ENCODE measurements around the gene COL5A1. TPM values are rescaled to one million over a fixed set of nuclear protein-coding genes. Genes with fewer than 3 reads are reported as not detected.

Gene COL5A1
- total RNA-seq, 1 experiment from 2014 or later: 9.5 TPM

DNA sequence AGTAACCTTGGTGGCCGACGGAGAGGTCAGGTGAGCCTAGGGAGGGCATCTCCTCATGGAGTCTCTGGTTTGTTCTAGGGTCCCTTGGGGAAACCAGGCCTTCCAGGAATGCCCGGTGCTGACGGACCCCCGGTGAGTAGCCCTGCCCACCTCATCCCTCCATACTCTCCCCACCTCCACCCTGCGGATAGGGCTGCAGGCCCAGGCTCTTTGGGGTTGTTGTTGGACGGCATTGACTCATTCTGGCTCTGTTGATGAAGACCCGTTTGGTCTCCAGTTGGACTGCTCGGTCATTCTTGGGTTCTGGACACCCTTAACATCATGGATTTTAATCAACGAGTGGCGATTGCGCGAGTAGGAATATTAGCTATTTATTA is 126.7 kb downstream of the COL5A1 start:
- Histone ChIP-seq H2BK20ac (ENCODE audit: low read depth, low read length, poor library complexity, severe bottlenecking) (no peak overlapping the region), H3K9ac (ENCODE audit: extremely low read depth, insufficient read length, low read length) (no peak overlapping the region), H4K91ac (ENCODE audit: insufficient read length, low read depth, low read length) (no peak overlapping the region), H3K4me1 (ENCODE audit: insufficient read depth, low read length) (no peaks in the 10 kb centered on the region), H3K79me1 (ENCODE audit: insufficient read depth, low read depth, low read length, poor library complexity, severe bottlenecking) (no peaks in the 10 kb centered on the region), H2BK12ac (ENCODE audit: insufficient read length, low read depth, low read length) (no peak overlapping the region), H2BK120ac (ENCODE audit: low read depth, low read length, poor library complexity, severe bottlenecking) (no peak overlapping the region), H3K79me2 (ENCODE audit: insufficient read depth, low read length) (no peaks in the 10 kb centered on the region), H3K23ac (ENCODE audit: insufficient read length, low read depth, low read length) (no peak overlapping the region), H4K5ac (ENCODE audit: insufficient read length, low read depth, low read length) (no peak overlapping the region), H3K27me3 (ENCODE audit: insufficient read depth, low read length) (no peaks in the 10 kb centered on the region), H2BK5ac (ENCODE audit: insufficient read length, low read length) (no peak overlapping the region), H3K56ac (ENCODE audit: insufficient read length, low read depth, low read length) (no peak overlapping the region), H2AFZ (ENCODE audit: low read length) (no peak overlapping the region), H2AK5ac (ENCODE audit: insufficient read length, low read length) (no peak overlapping the region), H4K8ac (replicated peaks; ENCODE audit: insufficient read length, low read depth, low read length) (no peak overlapping the region), H3K27ac (ENCODE audit: insufficient read length, low read depth, low read length) (no peak overlapping the region), H2BK15ac (ENCODE audit: low read depth, low read length) (no peak overlapping the region), H4K20me1 (ENCODE audit: control insufficient read depth, insufficient read depth, insufficient read length) (no peaks in the 10 kb centered on the region), H3K18ac (ENCODE audit: insufficient read length, low read depth, low read length) (no peak overlapping the region), H3T11ph (ENCODE audit: low read length) (no peak overlapping the region), H3K9me3 (ENCODE audit: control insufficient read depth, low read depth, low read length) (no peaks in the 10 kb centered on the region), H3K4me2 (ENCODE audit: insufficient read depth, insufficient read length, low read length) (no peak overlapping the region), H3K14ac (ENCODE audit: insufficient read depth, low read length) (no peak overlapping the region), H3K23me2 (ENCODE audit: insufficient read length, low read depth, low read length, poor library complexity, severe bottlenecking) (no peaks in the 10 kb centered on the region), H3K4ac (ENCODE audit: low read depth, low read length) (no peak overlapping the region)
- no peaks in the 10 kb centered on the region for H3K9me3 Mint-ChIP-seq
- no peaks in the 10 kb centered on the region for H3K36me3 Mint-ChIP-seq (ENCODE audit: insufficient read depth in 1 of 3, low read depth in 3 of 3)
- no peaks in the 10 kb centered on the region for H3K27me3 Mint-ChIP-seq (ENCODE audit: low read depth)
- DNase-seq: no peak
- H3K4me3 Mint-ChIP-seq: no peak overlapping the region
- H3K4me1 Mint-ChIP-seq: peaks cover 4% of the 10 kb centered on the region in 2 experiments; a peak in 2 of 4 replicates
- TF ChIP-seq, protein P1, sequence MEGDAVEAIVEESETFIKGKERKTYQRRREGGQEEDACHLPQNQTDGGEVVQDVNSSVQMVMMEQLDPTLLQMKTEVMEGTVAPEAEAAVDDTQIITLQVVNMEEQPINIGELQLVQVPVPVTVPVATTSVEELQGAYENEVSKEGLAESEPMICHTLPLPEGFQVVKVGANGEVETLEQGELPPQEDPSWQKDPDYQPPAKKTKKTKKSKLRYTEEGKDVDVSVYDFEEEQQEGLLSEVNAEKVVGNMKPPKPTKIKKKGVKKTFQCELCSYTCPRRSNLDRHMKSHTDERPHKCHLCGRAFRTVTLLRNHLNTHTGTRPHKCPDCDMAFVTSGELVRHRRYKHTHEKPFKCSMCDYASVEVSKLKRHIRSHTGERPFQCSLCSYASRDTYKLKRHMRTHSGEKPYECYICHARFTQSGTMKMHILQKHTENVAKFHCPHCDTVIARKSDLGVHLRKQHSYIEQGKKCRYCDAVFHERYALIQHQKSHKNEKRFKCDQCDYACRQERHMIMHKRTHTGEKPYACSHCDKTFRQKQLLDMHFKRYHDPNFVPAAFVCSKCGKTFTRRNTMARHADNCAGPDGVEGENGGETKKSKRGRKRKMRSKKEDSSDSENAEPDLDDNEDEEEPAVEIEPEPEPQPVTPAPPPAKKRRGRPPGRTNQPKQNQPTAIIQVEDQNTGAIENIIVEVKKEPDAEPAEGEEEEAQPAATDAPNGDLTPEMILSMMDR (conservative IDR thresholded peaks at IDR 0.05): no peak
- WGBS (ENCODE audit: extremely low coverage, insufficient read length, low lambda C conversion rate): no CpG with 5 or more reads among the region's 13 CpGs
- no peak overlapping the region for H3K27ac Mint-ChIP-seq
